ENCODE results near the gene CLIC2. TPM values are rescaled to one million over a fixed set of nuclear protein-coding genes. Genes with fewer than 3 reads are reported as not detected.
"Not testable (repeated sequence)": the region's sequence is repeated elsewhere in the genome, so short reads cannot be mapped to it uniquely, and the experiment has no call there.

The CLIC2 gene
- total RNA-seq, 1 experiment from 2014 or later: not detected

DNA sequence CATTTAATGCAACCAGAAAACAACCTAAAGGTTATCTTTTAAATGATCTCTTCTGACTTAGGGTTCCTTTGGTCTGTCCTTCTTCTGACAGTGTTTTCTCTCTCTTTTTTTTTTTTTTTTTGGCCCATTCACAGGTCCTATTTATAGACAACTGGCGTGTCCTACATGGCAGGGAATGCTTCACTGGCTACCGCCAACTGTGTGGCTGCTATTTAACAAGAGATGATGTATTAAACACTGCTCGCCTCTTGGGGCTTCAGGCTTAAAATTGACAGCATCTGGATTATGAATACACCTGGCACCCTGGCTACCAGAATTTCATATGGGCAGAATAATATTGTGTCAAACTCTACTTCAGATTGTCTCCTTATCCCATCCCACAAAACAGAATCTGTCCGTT lies 15.0 kb upstream of the CLIC2 start:
- H3K9me3 ChIP-seq; intact Hi-C loops (cut with micrococcal nuclease; ENCODE audit: unreplicated experiment); H3K4me3 Mint-ChIP-seq (ENCODE audit: unreplicated experiment); H3K36me3 ChIP-seq (ENCODE audit: control insufficient read depth, insufficient read depth, low read length); H3K27ac Mint-ChIP-seq (ENCODE audit: unreplicated experiment); POLR2A ChIA-PET; H3K27me3 Mint-ChIP-seq (ENCODE audit: insufficient read depth, unreplicated experiment); H3K4me1 ChIP-seq; DNase-seq; BruUV-seq (replicated peaks); H3K4me3 ChIP-seq (ENCODE audit: low read depth, low read length); H3K9me3 Mint-ChIP-seq (ENCODE audit: unreplicated experiment); CTCF ChIA-PET; H3K36me3 Mint-ChIP-seq (ENCODE audit: insufficient read depth, unreplicated experiment); H3K27me3 ChIP-seq (replicated peaks; ENCODE audit: control insufficient read depth, insufficient read depth, low read length); H3K4me1 Mint-ChIP-seq (ENCODE audit: low read depth, unreplicated experiment): not testable (repeated sequence)

DNA sequence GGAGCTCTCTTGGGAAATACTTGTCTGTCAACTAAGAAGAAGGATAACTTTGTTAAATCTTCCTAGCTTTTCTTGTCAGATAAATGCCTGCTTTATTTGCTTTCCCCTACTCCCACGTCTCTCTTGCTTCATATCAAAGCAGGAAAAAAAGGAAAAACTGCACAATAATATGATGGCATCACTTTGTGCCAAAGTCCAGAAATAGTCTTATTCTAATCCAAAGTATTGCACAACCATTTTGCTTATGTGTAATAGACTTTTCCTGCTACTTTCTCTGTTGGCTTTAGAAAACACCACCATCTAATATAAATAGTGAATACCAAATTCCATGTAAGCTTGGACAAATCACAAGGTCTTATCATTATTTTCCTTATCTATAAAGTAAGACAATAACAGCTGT lies 11.3 kb upstream of the CLIC2 start:
- H3K27me3 Mint-ChIP-seq (ENCODE audit: insufficient read depth, unreplicated experiment); H3K27ac Mint-ChIP-seq (ENCODE audit: unreplicated experiment): not testable (repeated sequence)

GRCh38 chrX:155335337-155335712 lies 911 bp upstream of the CLIC2 start:
- BruUV-seq (replicated peaks); H3K27me3 Mint-ChIP-seq (ENCODE audit: insufficient read depth, unreplicated experiment); H3K4me1 Mint-ChIP-seq (ENCODE audit: low read depth, unreplicated experiment); H3K36me3 Mint-ChIP-seq (ENCODE audit: insufficient read depth, unreplicated experiment); H3K9me3 ChIP-seq; H3K9me3 Mint-ChIP-seq (ENCODE audit: unreplicated experiment); H3K4me3 ChIP-seq (ENCODE audit: low read depth, low read length); POLR2A ChIA-PET; H3K36me3 ChIP-seq (ENCODE audit: control insufficient read depth, insufficient read depth, low read length); intact Hi-C loops (cut with micrococcal nuclease; ENCODE audit: unreplicated experiment); H3K4me3 Mint-ChIP-seq (ENCODE audit: unreplicated experiment); CTCF ChIA-PET; H3K4me1 ChIP-seq; DNase-seq; H3K27me3 ChIP-seq (replicated peaks; ENCODE audit: control insufficient read depth, insufficient read depth, low read length); H3K27ac Mint-ChIP-seq (ENCODE audit: unreplicated experiment): not testable (repeated sequence)

More for the DNA sequence above, 11.3 kb upstream of the CLIC2 start:
- H3K36me3 Mint-ChIP-seq (ENCODE audit: insufficient read depth, unreplicated experiment); H3K4me1 Mint-ChIP-seq (ENCODE audit: low read depth, unreplicated experiment); BruUV-seq (replicated peaks); DNase-seq; CTCF ChIA-PET; intact Hi-C loops (cut with micrococcal nuclease; ENCODE audit: unreplicated experiment); POLR2A ChIA-PET; H3K27me3 ChIP-seq (replicated peaks; ENCODE audit: control insufficient read depth, insufficient read depth, low read length); H3K4me3 ChIP-seq (ENCODE audit: low read depth, low read length); H3K9me3 ChIP-seq; H3K4me1 ChIP-seq; H3K36me3 ChIP-seq (ENCODE audit: control insufficient read depth, insufficient read depth, low read length); H3K4me3 Mint-ChIP-seq (ENCODE audit: unreplicated experiment); H3K9me3 Mint-ChIP-seq (ENCODE audit: unreplicated experiment): not testable (repeated sequence)

- H3K9me3 Mint-ChIP-seq (ENCODE audit: unreplicated experiment): no peaks in the 10 kb centered on the region
- intact Hi-C loops (cut with micrococcal nuclease; ENCODE audit: unreplicated experiment): no loop called here
- Histone ChIP-seq H3K4me3 (ENCODE audit: low read depth, low read length) (no peak overlapping the region), H3K9me3 (no peaks in the 10 kb centered on the region), H3K27me3 (replicated peaks; ENCODE audit: control insufficient read depth, insufficient read depth, low read length) (no peaks in the 10 kb centered on the region), H3K4me1 (no peaks in the 10 kb centered on the region), H3K36me3 (ENCODE audit: control insufficient read depth, insufficient read depth, low read length) (no peaks in the 10 kb centered on the region)
- ChIA-PET CTCF (no interaction called here), POLR2A (no interaction called here)
- no peak for DNase-seq
- no peaks in the 10 kb centered on the region for H3K4me1 Mint-ChIP-seq (ENCODE audit: low read depth, unreplicated experiment)
- H3K4me3 Mint-ChIP-seq (ENCODE audit: unreplicated experiment): no peak overlapping the region
- peaks cover 6% of the 10 kb centered on the region for H3K27me3 Mint-ChIP-seq (ENCODE audit: insufficient read depth, unreplicated experiment)
- H3K36me3 Mint-ChIP-seq (ENCODE audit: insufficient read depth, unreplicated experiment): no peaks in the 10 kb centered on the region
- H3K27ac Mint-ChIP-seq (ENCODE audit: unreplicated experiment): no peak overlapping the region
- TF ChIP-seq, protein P1, sequence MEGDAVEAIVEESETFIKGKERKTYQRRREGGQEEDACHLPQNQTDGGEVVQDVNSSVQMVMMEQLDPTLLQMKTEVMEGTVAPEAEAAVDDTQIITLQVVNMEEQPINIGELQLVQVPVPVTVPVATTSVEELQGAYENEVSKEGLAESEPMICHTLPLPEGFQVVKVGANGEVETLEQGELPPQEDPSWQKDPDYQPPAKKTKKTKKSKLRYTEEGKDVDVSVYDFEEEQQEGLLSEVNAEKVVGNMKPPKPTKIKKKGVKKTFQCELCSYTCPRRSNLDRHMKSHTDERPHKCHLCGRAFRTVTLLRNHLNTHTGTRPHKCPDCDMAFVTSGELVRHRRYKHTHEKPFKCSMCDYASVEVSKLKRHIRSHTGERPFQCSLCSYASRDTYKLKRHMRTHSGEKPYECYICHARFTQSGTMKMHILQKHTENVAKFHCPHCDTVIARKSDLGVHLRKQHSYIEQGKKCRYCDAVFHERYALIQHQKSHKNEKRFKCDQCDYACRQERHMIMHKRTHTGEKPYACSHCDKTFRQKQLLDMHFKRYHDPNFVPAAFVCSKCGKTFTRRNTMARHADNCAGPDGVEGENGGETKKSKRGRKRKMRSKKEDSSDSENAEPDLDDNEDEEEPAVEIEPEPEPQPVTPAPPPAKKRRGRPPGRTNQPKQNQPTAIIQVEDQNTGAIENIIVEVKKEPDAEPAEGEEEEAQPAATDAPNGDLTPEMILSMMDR (IDR thresholded peaks at IDR 0.05; ENCODE audit: insufficient read depth in 1 of 2, low read depth in 1 of 2, low read length in 1 of 2, severe bottlenecking in 1 of 2, unreplicated experiment in 1 of 2): no peak
- no TSS peak for BruUV-seq (replicated peaks)
Measured at GRCh38 chrX:155333544-155334100, 792 bp downstream of the CLIC2 start.
